Uterus (tissue), 2 donors: ENCODE results near the gene GRIK4.

Source experiments
- CTCF ChIP-seq, 4 experiments: fragments of 200-600 bp in 2 of 4; fragments of 450-650 bp in 2 of 4; sonication (generic) in 2 of 4; IDR thresholded peaks; one replicate each; pipeline ENCODE4 v1.5.1; 2016 to 2019; ENCODE audit warnings: antibody characterized with exemption in 4 of 4, mild to moderate bottlenecking in 2 of 4, moderate library complexity in 1 of 4
- POLR2A ChIP-seq, 2 donors: fragments of 450-650 bp; IDR thresholded peaks; one replicate each; pipeline ENCODE4 v1.6.1; 2016; ENCODE audit warnings: antibody characterized with exemption in 2 of 2, mild to moderate bottlenecking in 1 of 2, moderate library complexity in 1 of 2

- TF ChIP-seq POLR2A (IDR thresholded peaks at IDR 0.05) (no peak), CTCF (IDR thresholded peaks at IDR 0.05) (no peak)
Observed at GRCh38 chr11:120717042-120717441, 205.5 kb downstream of the GRIK4 start.
